ENCODE measurements around the gene MEFV.

MEFV gene

DNA sequence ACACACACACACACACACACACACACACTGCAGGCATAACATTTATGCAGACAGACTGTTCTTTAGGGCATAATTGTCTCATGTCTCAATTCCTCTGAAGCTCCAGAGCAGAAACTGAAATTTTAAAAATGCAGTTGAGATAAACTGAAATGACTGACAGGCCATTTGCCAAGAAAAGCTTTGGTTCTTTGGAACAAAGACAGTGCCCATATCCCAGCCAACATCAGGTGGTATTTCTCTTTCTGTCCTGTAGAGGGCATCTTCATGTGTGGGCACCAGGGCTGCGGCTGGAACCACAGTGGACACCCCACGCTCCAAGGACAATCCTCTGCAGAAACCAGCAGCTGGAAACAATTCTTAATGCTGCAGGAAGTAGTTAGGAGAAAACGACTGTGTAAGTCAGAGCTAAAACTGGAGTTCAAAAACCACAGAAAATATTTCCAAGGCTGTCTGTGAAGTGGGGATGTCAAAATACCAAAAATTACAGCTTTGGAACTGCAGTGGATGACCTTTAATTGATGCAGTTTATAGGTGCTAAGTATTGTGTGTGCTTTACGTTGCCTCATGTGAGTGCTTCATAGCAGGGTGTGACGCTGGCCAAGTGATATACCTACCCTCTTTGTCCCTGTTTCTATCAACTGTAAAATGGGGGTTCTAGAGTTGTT is 10.6 kb upstream of the MEFV start:
- no peak for DNase-seq

DNA sequence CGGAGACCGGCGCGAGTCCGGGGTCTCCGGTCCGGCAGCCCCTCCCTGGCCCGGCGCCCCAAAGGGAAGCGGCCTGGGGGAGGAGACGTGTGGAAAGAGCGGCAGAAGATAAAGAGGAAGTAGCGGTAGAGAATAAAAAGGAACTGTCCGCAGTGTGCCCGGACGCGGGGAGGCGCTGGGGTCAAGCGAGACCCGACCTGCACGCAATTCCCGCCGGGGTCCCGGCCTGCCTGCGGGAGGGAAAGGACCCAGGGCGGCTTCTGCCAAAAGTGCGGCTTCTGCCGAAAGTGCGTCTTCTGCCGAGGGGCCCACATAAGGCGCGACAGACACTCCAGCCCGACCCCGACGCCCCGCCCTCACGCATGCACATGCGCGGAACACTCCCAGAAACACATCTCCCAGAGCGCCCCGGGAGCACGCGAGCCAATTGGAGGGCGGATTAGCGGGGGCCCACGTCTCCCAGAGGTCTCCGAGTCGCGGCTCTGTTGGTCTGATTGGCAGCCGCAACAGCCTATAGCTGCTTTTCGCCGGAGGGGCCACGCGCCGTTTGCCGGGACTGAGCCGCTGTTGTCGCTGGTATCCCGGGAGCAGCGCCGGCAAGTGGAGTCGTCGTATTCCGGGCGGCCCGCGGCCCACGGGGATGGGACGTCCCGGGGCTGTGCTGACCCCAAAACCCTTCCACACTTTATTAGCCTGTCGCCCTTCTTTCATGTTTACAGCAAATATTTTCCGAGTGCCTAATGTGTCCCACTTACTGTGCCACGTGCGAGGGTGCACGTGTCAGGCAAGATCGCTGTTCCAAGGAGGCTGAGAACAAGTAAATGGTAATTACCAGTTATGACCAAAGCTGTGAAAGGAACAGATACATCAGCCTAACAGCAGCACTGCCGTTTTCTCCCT is 8.0 kb upstream of the MEFV start:
- peak; percentile 96 for DNase-seq

DNA sequence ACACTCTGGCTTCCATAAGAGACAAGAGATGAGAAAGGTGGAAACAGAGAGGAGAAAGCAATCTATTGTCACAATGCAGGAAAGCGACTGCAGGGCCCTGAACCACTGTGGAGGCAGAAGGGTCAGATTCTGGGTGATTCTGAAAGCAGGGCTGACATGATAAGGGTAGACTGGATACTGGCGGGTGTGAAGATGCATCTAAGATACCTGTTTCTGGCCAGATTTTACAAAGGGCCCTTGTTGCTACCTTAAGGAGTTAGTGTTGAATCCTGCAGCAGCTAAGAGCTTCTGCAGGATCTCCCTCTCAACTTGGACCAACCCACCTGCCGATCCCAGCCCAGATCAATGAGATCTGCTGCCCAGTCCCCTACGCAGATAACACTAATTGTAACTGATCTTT is 6.1 kb upstream of the MEFV start:
- no peak for DNase-seq

DNA sequence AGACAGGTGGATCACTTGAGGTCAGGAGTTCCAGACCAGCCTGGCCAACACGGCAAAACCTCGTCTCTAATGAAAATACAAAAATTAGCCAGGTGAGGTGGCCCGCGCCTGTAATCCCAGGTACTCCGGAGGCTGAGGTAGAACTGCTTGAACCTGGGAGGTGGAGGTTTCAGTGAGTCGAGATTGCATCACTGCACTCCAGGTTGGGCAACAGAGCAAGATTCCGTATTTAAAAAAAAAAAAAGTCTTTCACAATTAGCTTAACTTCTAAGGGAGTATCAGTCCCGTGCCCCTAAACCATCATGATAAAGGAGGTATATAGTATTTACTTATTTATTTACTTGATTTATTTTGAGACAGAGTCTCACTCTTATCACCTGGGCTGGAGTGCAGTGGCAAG is 3.4 kb upstream of the MEFV start:
- no peak for DNase-seq

DNA sequence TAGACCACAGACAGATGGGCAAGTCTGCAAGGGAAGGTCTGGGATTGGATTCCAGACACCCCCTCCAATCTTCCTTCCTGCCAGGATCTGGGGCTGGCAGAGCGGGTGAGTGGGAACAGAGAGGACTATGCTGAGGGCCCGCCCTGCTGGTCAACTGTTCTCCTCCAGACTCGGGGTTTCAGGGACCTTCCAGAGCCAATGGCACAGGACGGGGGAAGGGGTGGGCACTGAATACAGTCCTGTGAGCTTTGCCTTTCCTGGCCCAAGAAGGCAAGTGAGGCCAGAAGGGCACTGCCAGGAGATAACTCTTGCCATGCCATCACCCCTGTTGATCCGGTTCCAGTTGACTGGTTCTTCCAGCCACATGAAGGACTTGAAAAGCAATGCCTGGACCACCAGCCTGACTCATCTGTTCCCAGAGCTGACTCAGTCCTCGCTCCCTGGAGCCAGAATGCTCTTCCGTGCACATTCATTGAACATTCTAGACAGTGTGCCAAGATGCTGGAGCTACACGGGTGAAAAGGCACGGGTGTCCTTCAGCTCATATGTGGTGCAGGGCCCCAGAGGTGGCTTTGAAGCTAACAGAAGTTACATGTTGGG is 533 bp upstream of the MEFV start:
- DNase-seq = no peak

DNA sequence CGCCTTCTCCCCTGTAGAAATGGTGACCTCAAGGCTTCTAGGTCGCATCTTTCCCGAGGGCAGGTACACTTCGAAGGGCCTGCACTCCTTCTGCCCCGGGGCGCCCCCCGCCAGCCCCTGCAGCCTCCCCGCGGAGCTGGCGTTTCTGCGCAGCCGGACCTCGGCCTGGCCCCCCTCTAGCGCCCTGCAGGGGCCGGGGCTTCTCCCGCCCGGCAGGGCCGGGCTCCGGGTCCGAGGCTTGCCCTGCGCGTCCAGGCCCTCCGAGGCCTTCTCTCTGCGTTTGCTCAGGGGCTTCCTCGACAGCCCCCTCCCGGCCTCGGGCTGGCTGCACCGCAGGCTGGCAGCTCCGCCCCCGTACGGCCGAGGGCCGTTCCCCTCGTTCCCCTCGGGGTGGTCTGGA is 2.1 kb downstream of the MEFV start:
- no peak for DNase-seq

DNA sequence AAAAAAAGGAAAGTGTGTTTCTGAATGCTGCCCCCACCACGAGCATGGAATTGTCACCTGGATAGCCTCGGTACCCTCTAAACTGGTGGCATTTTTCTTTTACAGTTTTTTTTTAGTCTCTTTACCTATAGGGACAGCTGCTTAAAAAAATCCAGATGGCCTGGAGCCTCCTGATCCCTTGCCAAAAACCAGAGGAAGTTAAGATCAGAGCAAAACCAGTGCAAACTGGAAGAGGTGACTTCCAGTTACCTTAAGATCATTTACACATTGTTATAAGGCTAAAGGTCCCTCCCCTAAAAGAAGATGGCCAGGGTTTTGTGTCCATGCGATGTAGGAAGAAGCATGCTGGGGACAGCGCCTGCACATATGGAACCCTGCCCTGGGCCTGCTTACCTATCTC is 3.5 kb downstream of the MEFV start:
- DNase-seq = no peak

DNA sequence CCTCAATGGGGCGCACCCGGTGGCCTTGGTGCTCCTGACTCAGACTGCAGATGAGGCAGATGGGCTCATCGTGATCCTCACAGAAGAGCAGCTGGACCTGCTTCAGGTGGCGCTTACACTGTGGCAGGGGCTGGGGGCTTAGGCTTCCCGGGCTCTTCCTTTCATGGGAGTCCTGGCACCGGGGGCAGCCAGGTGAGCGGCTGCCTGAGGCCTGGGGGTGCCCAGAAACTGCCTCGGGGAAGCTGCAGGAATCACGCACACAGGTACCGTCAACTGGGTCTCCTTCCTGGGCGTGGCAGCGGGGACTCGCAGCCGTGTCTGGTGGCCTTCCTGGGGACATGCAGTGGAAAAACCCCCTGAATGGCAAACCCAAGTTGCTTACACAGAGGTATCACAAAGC is 7.0 kb downstream of the MEFV start:
- DNase-seq = no peak

DNA sequence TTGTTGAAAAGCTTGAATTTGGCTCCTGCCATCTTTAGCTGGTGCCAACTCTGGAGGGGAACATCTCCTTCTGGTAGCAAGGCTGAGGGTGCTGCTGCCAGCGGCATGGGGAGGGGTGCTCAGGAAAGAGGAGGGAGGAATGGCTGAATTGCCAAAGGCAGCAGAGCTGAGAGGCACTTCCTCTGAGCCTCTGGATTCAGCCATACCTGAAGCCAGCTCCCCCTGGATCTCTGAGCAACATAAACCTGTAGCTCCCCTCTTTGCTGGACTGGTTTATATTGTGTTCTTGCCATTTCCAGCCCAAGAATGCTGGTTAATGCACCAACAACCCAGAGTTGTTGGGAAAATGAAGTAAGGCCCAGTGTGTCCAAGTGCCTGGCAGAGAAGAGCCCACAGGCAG is 7.4 kb downstream of the MEFV start:
- DNase-seq = no peak

DNA sequence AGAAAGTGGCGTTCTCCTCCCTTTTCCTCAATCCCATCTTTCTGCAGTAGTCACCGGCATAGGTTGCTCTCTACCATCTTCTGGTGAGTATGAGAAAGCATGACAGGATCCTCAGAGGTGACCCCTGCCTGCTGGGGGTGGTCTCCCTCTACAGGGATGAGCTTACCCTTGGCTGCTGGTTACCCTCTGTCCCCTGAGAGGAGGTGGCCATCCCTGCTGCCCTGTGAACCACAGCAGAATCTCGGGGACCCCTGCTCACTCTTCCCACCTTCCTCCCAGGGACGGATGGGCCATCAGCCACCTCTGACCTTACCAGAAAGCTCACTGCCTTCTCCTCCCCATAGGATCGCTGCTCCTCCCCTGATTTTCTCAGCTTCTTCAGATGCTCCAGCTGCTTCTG is 7.8 kb downstream of the MEFV start:
- no peak for DNase-seq

DNA sequence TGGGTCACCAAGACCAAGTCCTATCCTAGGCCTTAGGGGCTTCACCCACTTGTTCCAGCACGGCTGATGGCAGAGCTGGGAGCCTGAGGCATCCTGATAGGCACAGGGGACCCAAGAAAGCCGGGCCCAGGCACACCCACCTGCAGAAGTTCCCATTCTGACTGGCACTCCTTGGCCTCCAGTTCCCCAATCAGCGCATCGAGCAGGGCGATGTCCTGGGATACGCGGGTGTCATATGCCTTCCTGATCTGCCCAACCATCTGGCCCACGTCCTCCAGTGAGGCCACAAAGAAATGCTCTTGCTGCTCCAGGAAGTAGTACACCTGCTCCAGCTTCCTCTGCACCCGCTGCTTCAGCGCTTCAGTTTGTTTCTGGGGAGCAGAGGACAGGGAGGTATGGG is 9.6 kb downstream of the MEFV start:
- DNase-seq = no peak

DNA sequence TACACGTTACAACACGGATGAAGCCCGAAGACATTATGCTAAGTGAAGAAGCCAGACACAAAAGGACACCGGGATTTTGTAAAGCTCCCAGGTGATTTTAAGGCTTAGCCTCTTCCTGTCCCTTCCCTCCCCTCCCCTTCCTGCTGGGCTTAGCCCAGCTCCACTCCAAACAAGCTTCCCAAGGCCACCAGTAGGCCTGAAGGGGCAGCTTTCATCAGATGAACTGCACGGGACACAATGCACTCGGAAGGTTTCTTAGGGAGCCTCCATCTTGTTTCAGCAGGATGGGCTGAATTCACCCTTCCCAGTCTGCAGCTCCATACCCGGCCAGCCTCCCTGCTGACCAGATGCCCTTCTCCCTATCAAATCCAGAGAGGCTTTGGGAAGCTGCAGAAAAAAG is 10.4 kb downstream of the MEFV start:
- DNase-seq = no peak

DNA sequence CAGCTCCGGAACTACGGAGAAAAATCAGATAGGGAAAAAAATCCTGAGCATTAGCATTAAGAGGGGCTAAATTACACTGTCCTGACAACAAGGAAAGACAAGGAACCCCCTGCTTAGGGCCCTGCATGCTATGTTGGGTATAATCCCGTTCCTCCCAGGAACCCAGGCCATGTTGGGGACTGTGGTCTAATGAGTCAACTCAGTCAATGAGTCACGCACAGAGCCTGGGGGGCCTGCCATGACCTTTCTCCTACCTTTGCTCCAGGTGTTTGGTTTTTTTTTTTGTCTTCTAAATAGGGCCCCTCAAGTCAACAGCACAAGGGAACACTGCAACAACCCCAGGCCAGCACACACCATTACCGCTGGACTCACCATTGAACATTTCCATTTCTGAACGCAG is 12.6 kb downstream of the MEFV start:
- DNase-seq = no peak

DNA sequence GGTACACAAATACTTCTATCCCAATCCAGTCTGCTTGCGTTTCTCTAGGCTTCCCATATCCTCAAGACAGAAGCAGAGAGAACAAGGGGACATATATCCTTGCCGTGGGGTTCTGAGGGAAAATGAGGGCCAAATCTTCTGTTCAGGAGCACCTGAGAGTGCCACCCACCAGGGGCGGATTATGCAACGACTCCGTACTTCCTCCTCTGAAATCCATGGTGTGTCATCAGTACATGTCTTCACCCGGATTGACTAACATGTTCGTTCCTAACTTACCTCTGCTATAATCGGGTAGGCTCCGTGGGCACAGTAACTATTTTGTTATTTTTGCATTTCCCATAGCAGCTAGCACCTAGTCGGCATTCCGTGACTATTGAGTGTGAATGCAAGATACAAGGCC is 13.7 kb downstream of the MEFV start:
- DNase-seq = no peak

DNA sequence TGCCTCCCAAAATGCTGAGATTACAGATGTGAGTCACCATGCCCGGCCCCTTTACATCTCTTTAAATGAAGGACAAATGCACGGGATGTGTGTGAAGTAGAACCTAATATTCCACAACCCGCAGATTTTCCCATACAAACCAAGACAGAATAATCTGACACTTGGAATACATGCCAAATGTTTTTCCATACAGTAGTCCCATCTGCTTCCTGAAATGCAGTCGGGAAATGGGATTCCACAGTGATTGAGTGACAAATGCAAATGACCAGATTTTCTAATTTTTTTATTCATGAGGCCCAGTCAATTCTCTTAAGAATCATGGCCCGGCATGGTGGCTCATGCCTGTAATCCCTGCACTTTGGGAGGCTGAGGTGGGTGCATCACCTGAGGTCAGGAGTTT is 14.7 kb downstream of the MEFV start:
- no peak for DNase-seq

DNA sequence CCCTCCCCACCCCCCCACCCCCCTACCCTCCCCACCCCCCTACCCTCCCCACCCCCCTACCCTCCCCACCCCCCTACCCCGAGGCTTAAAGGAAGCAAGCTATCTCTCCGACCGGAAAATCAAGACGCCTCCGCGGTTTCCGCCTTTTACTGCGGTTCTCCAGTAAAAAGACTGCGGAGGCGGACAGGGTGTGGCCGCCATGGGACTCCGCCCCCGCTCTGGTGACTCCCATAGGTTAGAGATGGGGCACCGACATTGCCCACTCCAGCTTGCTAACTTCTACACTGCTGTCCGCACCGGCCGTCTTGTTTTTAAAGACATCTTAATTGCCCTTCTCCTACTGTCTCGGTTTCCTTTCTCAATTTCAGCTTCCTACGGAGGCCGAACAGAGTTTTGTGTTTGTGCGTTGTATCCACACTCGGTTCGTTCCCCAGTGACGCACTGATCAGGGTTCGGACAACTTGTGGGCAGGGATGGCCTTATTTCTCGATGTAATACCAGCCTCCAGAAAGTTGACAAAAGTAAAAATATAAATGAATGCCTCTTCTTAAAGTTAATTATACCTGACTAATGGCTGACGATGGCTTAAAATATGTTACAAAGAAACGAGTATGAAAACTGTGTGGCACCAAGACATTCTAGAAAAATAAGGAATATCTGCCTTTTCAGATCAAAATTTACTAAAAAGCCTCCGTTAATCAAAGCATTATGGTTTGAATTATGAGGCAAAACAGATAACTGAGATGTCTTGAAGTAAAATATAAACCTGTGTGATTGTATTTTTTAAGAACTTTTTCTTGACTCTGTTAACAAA is 20.4 kb downstream of the MEFV start:
- DNase-seq = no peak

DNA sequence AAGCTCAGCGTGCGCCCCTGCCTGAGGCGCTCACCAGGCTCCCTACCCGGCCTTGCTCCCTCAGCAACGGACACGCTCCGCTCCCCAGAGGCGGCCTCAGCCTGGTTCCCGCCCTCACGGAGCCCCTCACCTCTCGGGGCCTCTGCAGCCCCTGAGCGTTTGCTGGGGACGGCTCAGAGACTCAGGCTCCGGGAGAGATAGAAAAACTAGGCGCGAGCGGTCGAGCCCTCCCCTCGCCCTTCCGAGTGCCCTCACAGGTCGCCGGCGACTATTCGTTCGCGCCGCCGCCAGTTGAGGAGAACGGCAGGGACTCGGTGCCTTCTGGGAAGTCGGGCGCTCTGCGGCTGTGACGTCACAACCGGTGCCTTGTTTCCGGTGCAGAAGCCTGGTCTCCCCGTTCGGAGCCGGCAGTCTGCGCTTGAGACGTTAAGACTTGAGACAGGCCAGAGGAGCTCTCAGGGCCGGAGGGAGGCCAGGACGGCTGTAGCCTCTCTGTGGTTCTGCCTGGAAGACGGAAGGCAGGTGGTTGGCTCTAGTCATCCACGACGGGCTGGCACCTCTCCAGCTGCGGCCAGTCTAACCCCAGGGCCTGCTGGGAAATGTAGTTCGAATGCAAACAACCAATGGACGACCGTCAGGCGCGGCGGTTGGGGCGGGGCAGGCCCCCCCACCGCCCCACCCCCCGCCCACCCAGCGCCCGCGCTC is 21.4 kb downstream of the MEFV start, which contains the start of gene ZNF200:
Gene ZNF200, minus strand, starts transcription at position 302 of the 705 bp plus-strand sequence. CDS start 1,403 bp downstream, outside the sequence.
- peak; percentile 92 for DNase-seq

DNA sequence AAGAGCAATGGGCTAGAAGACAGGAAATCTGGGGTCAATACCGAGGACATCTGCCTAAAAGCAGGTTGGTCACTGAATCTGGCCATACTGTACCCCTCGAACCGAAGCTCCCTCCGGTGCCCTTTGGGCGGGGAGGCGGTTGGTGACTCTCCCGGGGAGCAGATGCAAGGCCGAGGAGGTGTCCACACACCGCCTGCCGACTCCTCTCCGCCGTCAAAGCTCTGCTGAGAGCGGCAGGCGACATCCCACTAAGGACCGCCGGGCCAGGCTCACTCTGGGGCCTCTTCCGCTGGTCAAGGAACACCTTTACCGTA is 21.9 kb downstream of the MEFV start:
- no peak for DNase-seq

DNA sequence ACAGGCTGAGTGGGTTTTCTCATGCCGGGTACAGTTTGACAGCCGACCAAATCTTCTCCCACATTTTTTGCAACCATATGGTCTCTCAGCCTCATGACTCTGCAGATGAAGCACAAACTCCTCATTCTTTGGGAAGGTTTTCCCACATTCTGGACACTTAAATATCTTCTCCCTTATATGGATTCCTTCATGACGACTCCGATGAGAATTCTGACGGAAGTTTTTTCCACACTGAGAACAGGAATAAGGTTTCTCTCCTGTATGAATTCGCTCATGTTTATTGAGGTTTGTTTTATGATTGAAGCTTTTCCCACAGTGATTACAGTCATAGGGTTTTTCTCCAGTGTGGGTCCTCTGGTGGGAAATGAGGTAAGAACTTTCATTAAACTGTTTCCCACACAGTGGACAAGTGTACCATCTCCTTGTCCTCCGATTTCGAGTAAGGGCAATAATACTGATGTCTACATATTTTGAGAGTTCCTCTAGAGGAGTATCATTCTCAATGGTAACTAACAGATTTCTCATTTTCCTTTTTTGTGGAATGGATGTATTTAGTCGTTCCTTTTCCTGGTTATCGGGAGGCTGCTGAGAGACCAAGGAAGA is 32.4 kb downstream of the MEFV start:
- DNase-seq = no peak

DNA sequence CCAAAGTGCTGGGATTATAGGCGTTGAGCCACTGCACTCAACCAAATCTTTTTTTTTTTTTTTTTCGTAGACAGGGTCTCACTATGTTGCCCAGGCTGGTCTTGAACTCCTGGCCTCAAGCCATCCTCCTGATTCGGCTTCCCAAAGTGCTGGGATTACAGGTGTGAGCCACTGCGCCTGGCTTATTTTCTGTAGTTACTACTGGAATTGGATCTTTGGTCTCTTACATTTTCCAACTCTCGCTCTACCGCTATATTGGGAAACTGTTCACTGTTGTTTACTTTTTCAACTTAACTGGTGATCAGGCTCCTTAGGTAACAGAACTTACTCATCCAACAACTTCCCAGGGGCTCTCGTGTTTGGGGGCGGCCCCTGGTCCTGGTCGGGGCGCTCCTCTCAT is 35.6 kb downstream of the MEFV start:
- no peak for DNase-seq

DNA sequence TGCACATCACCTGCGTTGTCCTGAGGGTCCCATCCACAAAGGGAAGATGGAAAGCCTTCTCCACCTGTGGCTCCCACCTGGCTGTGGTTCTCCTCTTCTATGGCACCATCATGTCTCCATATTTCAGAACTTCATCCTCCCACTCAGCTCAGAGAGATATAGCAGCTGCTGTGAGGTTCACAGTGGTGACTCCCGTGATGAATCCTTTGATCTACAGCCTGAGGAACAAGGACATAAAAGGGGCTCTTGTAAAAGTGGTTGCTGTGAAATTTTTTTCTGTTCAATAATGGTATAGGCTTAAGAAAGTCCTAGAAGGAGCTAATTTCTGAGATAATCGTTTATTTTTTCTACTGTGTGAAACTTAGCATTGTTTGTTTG is 40.2 kb downstream of the MEFV start:
- no peak for DNase-seq

DNA sequence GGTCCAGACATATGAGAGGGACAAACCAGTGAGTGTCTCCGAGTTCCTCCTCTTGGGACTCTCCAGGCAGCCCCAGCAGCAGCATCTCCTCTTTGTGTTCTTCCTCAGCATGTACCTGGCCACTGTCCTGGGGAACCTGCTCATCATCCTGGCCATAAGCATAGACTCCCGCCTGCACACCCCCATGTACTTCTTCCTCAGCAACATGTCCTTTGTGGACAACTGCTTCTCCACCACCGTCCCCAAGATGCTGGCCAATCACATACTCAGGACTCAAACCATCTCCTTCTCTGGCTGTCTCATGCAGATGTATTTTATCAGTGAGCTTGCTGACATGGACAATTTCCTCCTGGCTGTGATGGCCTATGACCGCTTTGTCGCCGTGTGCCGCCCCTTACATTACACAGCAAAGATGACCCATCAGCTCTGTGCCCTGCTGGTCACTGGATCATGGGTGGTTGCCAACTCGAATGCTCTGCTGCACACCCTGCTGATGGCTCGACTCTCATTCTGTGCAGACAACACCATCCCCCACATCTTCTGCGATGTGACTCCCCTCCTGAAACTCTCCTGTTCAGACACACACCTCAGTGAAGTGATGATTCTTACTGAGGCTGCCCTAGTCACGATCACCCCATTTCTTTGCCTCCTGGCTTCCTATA is 40.7 kb downstream of the MEFV start:
- no peak for DNase-seq

Measured in DMS153 (cell line).